Measurements from ENCODE around the gene ATOSB.

ATOSB gene

GRCh38 chr9:35079426-35080341 lies 36.0 kb downstream of the ATOSB start, which contains the start of gene FANCG:
Gene FANCG (minus strand): TSS chr9:35079942. CDS start chr9:35079524, 418 bp downstream.
- peak; percentile 90 for DNase-seq

GRCh38 chr9:35079041-35079425 lies 36.6 kb downstream of the ATOSB start:
- no peak for DNase-seq

GRCh38 chr9:35078066-35078465 lies 37.6 kb downstream of the ATOSB start:
- DNase-seq = no peak

GRCh38 chr9:35076848-35077247 lies 38.8 kb downstream of the ATOSB start:
- DNase-seq = no peak

GRCh38 chr9:35075358-35075757 lies 40.3 kb downstream of the ATOSB start:
- no peak for DNase-seq

DNA sequence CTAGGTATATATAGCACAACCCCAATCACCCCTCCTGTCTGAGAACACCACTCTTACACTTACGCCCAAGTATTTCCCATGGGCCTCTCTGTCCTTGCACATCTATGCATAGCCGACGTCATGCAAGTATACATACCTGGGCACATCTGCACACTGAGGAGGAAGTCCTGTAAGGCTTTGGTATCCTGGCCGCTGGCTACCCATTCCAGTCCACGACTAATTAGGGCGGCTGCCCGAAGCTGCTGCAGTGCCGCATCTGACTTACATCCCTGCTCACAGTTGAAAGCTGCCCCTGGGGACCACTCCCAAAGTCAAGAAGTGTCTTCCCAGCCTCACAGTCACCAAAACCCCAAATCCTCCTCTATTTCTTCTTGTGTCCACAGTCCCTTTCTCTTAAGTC lies 40.9 kb downstream of the ATOSB start:
- no peak for DNase-seq

- DNase-seq = no peak
Measured at GRCh38 chr9:35074141-35074540, 41.5 kb downstream of the ATOSB start.

GRCh38 chr9:35073279-35073612 lies 42.4 kb downstream of the ATOSB start:
- no peak for DNase-seq

- peak; percentile 97 for DNase-seq
Measured at GRCh38 chr9:35072461-35073278, 43.0 kb downstream of the ATOSB start, which contains the start of gene VCP. Gene VCP (minus strand): TSS chr9:35072625. CDS start chr9:35072353, 272 bp downstream.

GRCh38 chr9:35071814-35072460 lies 43.7 kb downstream of the ATOSB start:
- peak; percentile 74 for DNase-seq

DNA sequence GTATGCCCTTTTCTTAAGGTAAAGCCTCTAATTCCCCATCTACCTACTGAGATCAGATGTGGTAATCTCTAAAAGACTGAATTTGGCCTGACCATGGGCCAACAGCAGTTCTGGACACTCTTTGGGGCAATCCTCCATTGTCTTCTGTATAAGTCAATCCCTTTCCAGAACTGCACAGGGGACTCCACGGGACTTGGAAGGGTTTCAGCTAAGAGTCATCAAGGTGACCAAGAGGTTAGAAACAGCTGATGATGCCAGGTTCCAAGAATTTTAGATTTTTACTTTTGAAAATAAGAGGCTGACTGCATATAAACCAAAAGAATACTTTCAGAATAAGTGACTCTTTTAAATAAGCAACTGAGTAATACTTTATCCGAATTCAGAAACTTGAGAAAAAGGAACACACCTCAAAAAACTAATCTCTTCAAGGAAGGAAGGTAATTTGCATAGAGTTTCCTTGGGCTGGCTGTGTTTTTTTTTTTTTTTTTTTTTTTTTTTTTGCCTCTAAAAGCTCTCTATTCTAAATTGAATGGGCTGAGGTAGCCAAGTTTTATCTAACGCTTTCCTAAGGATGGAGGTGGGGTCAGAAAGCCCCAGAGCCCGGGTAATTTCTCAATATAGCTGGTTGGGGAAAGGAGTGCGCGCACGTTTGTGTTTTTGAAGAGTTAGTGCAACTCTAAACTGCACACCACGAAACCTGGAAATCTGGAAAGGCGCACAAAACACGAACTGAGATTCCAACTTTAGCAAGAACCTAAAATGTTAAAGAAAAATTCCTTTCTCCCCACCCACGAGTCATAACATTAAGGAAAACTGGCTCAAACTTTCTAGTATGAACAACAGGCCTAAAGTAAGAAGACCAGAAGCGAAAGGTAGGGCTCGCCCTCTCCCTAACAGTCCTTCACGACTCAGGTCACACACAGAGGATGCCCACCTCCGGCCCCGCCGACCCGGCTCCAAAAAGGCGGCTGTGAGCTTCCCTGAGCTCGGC lies 44.5 kb downstream of the ATOSB start:
- DNase-seq = no peak

GRCh38 chr9:35069020-35069419 lies 46.6 kb downstream of the ATOSB start:
- no peak for DNase-seq

DNA sequence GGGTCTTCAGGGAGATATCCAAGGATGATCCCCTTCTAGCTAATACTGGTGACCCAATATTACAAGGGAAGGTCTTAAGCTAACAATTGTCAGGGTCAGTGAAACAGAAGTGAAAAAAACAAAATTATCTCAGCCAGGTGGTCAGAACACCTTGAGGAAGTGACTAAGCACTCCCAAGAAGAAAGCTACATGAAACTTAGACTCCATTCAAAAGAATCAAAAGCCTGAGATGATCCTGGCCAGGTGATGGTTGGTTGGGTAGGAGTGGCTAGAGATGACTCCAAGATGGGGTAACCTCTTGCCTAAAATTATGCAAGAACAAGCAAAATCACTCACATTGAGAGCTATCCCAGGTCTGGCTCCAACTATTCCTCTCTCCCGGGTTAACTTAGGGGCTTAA lies 48.6 kb downstream of the ATOSB start:
- DNase-seq = no peak

- no peak for DNase-seq
Measured at GRCh38 chr9:35060548-35061207, 55.0 kb downstream of the ATOSB start.

DNA sequence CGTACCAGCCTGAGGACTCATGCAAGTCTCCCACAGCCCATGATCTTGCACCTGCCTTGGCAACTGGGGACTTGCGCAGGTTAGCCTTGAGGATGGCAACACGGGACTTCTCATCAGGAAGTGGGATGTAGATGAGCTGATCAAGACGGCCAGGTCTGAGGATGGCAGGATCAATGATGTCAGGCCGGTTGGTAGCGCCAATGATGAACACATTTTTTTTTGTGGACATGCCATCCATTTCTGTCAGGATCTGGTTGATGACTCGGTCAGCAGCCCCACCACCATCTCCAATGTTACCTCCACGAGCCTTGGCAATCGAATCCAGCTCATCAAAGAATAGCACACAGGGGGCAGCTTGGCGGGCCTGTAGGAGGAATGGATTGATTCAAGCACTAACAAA lies 56.2 kb downstream of the ATOSB start:
- DNase-seq = no peak

GRCh38 chr9:35057271-35057620 lies 58.4 kb downstream of the ATOSB start:
- no peak for DNase-seq

GRCh38 chr9:35056571-35057270 lies 58.9 kb downstream of the ATOSB start:
- no peak for DNase-seq

GRCh38 chr9:35054871-35055644 lies 60.6 kb downstream of the ATOSB start:
- no peak for DNase-seq

GRCh38 chr9:35054185-35054835 lies 61.4 kb downstream of the ATOSB start:
- no peak for DNase-seq
